GM21367 (cell line): ENCODE data around the gene ZNF804B.
"Not testable (repeated sequence)": the region's sequence is repeated elsewhere in the genome, so short reads cannot be mapped to it uniquely, and the experiment has no call there.

Experiments
- ATAC-seq: cut with Tn5 transposase; IDR thresholded peaks from one replicate; pipeline ENCODE4 v1.9.1; 2021; ENCODE audit not compliant: unreplicated experiment

ZNF804B gene

DNA sequence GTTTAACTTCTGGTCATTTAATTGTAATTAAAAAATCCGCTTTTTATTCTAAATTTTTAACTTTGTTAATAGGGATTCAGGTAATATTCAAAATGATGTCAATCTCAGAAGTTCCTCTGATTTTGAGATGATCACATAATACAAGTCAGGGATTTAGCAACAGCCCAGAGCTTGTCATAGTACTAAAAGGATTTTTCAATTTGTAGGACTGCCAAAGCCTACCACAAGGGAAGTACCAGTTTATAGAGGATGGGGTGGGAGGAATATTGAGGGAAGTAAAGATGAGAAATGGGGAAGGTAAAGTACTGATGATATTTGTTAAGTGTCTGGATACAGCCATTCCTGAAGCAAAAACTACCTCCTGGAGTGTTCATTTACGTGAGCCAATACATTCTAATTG lies 314.3 kb downstream of the ZNF804B start:
- no peak for ATAC-seq

DNA sequence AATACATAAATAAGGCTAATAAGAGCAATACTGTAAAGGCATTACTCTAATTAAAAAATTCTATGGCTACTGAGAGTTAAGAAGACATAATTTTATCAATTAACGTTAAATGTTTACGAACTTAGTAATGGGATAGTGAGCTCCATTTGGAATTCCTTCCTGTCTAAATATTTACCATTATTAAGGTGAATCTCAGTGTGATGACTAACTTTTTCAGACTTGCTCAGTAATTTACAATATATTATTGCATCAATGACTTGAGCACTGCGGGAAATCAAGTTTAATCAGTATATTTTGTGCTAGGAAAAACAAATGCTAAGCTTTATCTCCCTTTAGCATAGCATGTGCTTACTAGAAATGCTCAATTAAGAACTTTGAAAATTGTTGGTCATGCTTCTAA lies 318.5 kb downstream of the ZNF804B start:
- no peak for ATAC-seq

DNA sequence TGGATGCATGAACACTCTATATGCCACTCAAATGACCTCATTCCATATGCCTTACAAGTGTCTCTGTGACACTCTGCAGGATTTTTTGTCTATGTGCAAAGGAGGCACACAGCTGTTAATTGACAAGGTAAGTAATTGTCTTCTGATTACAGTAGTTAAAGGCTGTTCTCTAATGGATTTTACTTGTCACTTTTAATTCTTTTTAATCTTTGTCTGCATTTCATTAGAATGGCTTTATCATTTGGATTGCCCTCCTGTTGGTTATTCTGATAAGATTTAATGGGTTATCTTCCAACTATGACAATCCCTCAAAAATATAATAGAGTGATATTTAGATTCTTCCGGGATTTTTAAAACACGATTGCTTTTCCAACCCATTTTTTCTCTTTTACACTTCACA lies 326.1 kb downstream of the ZNF804B start:
- ATAC-seq = no peak

DNA sequence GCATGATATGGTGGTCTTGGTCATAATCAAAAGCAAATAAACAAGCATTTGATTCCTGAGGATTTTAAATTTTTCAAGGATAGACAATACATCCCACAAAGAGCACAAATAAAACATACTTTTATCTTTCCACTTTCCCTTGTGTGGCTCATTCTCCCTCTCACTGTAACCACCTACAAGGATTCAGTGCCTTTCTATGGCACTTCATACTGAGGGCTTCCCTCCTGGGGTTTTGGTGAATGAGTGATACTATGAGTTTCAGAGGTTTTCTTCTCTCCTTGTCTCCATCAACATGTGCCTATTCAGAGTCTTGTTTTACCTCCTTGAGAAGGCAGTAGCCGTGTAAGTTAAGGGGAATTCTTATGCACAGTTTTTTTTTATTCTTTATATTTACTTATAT lies 332.1 kb downstream of the ZNF804B start:
- no peak for ATAC-seq

DNA sequence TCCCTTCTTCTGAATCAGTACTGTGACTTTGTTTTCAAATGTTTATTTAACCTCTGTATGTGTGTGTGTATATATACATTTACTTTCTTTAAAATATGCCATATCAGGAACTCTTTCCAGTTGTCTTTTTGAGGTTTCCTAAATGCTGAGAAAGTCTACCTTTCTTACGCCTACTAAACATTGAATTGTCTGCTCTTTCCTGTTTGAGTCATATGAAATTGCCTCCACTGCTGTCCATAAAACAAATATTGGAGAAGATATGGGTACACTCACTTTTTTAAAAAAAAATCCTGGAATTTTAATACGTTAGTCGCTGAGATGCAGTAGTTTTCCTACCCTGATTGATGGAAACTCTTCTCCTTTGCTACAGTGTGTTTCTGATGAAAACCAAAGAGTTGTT lies 334.8 kb downstream of the ZNF804B start:
- ATAC-seq = no peak

DNA sequence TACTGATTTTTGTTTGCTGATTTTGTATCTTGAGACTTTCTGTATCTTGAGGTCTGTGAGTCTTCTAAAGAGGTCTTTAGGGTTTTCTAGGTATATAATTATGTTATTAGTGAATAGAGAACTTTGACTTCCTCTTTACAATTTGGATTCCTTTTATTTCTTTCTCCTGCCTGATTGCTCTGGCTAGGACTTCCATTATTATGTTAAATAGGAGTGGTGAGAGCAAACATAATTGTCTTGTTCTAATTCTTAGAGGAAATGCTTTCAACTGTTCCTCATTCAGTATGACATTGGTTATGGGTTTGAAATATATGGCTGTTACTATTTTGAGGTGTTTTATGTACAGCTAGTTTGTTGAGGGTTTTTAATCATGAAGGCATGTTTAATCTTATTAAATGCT lies 344.1 kb downstream of the ZNF804B start:
- ATAC-seq = no peak

DNA sequence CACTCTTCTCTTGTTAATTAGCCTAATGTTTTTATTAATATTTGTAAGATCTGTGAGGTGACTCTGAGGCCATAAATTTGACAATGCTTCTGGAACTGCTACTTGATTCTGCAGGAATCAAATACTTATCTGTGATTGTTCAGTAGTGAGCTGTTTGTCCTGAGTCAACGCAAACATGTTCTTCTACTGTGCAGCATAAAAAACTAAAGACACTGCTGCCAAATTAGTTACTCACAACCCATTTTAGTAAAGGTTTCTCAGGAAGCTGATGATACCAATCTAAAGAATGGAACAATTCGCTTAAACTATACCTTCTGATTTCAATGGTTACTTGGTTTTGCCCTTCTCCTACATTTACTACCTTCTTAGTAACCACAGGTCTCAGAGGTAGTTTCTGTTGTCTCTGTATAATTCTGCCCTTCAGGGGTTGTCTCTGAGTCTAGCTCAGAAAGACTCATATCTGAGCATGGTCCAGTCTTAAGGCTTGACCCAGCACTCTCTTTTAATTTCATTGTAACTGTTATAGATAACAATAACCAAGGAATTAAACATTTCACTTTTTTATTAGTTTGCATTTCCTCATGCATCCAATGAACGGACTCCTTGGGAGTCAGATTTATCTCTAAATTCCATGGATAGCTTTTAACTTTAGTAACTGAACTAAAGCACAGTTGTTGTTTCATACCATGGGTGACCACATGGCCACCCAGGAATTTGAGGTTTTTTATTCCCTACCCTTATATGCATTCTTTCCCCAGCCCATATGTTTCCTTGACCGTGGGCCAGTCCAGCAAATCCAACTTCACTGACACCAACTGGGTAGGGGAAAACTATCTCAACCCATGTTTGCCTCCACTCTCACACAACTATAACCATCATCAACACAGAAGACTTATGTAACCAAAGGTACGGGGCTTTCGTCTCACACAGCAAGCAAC lies 345.5 kb downstream of the ZNF804B start:
- ATAC-seq = no peak

DNA sequence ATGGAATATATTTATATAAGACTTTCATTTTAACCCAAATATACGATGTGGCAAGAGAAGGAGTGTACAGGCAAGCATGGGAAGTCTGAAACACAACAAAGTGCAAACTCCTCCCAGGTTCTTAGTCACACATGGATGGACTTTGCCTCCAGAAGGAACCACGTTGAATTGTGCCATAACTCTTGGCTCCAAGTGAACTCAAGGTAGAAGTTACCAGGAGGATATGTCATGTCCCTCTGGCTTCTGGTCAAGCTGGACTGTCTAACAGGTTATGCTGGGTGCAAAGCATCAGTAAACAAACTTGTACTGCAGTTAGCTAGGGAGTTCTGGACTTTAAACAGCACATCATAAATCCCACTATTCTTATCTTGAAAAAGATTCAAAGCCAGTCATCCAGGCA lies 364.4 kb downstream of the ZNF804B start:
- ATAC-seq = no peak

DNA sequence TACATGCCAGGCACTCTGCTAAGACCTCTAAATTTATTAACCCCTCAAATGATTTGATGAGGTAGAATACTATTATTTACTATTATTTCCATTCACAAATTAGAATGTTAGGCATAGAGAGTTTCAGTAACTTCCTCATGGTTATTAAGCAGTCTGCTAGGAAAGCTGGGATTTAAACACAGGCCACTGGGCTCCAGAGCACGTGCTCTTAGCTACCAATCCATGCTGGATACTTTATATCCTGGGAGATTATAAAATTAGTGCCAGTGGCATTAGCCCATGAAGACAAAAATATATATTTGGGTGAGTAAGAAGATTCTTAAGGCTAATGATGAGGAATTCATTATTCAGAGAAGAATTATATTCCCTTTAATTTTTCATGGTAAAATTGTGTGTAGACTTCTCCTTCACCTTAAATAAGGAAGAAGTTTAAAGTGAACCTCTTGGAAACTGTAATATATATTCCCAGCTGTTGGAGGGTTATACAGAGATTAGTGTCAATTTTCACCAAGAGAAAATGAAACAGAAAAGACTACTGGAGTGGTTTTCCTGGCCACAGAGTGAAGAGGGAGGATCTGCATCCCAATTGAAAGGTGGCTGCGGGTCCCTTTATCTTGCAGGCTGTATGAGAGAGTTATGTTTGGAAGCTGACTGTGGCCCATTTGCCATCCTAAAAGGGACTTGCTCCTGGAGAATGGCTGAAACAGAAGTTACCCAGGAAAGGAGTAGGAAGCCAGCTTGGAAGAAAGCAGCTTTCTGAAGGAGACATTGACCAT lies 370.3 kb downstream of the ZNF804B start:
- no peak for ATAC-seq

DNA sequence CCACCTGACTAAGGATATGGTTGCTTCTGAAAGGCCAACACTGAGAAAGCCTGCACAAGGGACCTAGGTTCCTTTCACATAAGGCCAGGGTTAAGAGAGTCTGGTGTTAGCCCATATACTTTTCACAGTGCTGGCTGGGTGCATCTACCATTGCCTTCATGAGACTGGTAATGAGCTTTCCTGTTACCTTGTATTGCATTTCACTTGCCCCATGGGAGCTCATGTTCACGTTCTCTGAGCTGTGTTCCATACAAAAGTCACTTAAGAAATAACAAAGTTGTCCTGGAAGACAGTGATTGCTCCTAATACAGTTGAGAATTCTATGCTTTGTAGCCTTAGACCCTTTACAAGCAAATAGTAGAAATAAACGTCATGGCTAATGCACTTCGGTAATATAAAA lies 373.9 kb downstream of the ZNF804B start:
- no peak for ATAC-seq

DNA sequence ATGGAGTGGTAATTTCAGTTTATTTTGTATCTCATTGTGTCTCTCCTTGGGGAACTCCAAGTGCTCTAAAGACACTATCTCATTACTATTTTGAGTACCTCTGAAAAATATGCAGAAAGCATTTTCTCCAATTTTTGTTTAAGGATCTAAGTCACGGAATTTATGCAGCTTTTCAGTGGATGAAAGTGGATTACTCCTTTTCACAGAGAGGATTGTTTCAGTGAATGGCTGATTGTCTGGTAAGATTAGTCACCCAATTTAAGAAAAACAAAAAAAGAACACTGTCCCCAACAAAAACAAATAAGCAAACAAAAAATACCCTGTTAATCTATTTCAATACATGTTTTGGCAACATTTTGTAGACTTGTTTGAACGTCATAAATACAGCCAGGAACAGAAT lies 374.3 kb downstream of the ZNF804B start:
- no peak for ATAC-seq

DNA sequence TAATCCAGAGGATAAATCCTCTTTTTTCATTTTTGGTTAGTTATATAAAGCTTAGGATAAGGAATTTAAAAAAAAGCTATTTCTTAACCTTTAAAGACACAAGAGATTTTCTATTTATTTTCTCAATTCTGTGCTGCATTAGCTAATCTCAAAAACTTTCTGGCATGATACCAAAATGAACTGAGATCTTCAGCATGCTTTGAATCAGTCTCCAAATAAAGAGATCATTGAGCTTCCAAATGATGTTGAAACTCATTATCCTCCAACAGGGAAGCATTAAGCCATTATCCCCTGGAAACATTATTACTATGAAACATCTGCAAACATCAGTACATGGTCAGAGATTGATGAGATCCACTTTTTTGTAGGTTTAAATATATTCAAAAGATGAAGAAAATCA lies 386.3 kb downstream of the ZNF804B start:
- no peak for ATAC-seq

DNA sequence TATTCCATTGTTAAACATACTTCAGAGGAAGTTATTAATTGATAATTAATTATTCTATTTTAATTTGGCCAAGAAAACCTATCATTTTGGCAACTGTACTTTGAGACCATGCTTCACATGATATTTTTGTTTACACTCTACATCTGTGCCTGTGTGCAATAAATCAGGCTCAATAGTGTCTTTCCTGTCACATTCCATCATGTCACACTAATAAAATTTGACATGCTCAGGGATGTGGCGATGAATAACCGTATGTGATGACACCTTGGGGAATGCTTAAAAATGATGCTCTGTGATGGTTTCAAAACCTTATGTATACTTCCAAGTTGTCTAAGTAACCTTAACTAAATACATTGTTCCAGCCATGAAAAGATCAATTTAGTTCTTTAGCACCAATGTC lies 400.6 kb downstream of the ZNF804B start:
- ATAC-seq = no peak

DNA sequence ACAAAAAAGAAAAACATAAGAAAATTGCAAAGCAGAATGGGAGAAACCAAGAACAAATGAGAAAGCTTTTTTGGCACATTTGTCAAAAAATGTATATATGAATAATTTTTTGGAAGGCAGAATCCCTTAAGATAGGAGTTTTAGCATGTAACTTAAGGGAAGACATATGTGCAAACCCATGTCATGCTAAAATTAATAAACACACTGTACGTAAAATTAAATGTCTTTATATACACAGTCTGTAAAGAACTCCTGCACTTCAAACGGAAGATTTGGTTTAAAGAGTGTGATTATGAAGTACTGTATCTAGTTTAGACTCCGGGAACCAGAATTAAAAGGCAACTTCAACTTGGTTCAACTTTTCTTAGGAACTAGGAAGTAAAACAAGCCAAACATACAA lies 405.9 kb downstream of the ZNF804B start:
- no peak for ATAC-seq

DNA sequence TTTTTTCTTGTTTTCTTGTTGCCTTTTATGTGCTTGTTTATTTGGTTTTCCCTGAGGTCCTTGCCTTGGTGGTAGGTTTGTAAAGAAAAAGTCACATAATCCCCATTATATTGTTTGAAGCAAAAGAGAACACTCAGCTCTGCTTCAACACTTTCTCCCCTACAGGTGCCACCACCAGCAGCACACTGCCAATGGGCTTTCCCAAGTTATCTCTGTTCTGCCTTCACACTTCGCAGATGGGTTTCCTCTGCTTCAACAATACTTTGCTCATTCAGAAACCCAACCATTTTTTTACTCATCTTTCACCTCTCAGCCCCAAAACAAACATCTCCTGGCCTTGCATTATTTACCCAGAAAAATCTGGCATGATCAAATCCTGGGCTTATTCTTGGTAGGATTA lies 411.1 kb downstream of the ZNF804B start:
- ATAC-seq = no peak

DNA sequence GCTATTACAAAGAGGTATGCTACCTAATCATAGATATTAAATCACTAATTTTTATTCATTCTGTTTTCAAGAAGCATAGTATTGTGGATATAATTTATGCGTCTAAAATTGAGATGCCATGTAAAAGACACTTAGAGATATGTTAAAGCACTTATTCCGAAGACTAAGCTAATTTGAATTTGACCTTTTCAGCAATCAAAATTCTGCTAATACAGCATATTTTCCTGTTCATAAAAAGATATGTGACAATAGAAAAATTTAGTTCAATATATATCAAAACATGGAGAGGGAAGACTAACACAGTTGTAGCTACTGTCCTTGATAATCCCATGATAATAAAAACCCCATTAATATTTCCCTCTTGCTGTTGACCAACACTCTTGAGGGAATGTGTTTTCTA lies 422.6 kb downstream of the ZNF804B start:
- no peak for ATAC-seq

DNA sequence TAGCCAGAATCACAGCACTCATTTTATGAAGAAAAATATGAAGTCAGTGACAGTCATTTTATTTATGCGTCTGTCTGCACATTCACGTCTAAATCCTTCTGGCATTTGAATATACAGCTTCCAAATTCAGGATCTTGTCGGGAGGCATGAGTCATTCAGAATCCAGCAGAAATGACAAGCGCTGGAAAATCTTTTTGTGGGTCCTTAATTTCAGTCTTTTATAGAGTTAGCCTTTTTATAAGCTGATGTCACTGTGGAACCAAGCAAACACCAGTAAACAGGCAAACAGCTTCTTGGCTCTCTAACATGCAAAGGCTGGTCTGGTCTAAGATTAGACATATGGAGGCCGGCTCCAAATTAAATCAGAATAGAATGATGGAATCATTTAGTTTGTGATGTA lies 424.2 kb downstream of the ZNF804B start:
- no peak for ATAC-seq

DNA sequence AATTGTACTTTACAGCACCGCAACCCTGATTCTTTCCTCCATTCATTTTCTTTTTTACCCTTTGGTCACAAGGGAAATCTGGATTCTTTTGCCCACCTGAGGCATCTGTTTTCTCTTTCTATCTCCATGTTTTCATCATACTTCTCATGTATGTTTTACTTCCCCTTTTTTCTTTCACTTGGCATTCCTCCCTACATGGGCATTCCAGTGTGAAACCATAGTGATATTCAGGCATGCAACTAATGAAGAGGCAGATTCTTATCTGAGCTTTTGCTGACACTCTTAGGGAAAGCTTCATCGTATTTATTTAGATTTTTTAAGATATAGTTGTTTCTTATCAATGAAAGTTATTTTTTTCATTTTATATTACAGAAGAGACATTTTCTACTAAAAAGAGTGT lies 441.3 kb downstream of the ZNF804B start:
- ATAC-seq = no peak

DNA sequence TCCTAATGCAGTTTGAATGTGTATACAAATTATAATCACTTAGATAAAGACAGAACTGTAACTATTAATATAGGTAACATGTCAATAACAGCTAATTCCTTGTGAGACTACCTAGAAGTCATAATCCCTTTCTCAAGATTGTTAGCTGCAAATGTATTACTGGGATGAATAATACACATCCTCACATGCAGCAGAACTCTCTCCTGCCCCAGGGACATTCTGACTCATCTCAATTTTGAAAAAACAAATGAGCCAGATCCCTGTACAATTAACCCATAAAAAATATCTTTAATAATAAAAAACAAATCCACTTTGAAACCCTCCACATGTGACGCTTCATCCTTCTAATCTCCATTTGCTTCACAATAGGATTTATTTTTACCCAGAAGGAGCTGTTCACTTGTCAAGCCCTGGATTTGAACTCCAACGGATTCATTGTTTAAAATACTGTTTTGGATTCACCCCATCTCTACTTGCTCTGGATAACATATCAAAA lies 464.4 kb downstream of the ZNF804B start:
- ATAC-seq = no peak

DNA sequence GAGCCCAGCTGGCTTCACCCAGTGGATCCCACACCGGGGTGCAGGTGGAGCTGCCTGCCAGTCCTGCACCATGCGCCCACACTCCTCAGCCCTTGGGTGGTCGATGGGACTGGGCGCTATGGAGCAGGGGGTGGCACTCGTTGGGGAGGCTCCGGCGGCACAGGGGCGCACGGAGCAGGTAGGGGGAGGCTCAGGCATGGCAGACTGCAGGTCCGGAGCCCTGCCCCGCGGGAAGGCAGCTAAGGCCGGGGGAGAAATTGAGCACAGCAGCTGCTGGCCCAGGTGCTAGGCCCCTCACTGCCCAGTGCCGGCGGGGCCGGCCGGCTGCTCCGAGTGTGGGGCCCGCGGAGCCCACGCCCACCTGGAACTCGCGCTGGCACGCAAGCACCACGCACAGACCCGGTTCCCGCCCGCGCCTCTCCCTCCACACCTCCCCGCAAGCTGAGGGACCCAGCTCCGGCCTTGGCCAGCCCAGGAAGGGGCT lies 469.2 kb downstream of the ZNF804B start:
- not testable (repeated sequence) for ATAC-seq

DNA sequence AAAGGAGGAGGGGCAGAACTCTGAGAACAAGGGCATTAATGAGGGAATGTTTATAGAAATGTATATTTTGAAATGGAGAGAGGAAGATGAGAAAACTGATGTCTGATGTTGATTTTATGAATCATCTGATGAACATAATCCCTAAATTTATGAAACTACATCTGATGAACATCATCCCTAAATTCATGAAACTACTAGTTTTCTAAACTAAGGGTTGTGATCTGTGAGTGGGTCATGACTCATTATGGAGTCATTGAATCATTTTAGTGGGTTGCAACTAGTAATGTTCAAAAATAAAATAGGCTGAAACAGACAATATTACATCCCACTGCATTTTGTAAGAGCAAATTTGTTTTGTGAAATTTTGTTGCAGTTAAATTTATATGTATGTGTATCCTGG lies 478.7 kb downstream of the ZNF804B start:
- no peak for ATAC-seq

DNA sequence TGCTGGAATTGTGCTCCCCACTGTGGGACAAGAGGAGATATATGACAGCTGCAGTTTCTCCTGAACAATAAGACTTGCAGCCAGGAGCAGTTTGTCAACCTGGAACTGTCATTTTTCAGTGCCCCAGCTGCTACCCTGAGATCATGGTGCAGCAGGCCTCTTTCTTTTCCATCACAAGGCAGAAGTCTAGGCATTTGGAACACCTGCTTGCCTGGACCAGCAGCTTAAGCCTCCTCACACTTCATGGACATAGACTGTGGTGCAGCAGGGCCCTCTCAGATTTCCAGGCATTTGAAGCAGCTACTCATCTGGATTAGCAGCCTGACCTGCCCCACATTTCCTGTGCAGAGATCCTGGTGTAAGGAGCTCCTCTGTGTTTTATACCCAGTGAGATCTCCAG lies 486.7 kb downstream of the ZNF804B start:
- no peak for ATAC-seq
